ENCODE results near the gene CPEB1.
A peak's percentile ranks its signal among the peaks of the same experiment; 100 is the strongest.

The CPEB1 gene

DNA sequence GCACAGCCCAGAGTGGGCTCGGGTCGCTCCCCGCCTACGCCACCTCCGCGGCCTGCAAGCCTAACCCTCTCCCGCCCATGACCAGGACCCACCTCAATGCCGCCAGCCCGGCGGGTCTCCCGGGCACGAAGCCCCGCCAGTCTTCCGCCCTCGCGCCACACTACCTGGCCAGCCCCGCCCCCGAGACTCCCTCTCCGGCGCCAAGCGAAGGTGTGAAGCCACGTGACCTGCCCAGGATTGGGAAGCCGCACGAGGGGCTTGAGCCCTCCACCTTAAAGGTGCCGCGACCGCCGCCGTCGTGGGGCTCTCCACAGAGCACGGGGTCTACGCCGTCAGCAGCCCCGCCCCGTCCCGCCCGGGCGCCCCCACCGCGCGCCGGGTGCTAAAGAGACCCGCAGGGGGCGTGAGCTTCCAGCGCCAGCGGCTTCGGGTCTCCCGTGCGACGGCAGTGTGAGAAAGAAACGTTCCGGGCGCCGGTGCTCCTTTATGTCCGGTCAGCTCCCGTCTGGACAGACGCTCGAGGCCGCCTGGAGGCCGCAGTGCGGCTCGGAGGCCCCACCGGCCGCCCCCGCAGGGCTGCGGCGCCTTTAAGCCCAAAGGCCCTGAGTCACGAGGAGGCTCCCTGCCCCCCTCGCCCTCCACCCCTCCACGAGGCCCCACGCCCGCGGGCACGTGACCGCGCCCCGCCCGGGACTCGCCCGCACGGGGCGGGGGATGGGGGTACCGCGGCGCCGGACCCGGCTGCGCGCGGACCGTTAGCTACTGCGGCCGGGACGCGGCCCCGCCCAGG is at the start of gene CPEB1:
TSS of gene CPEB1 (minus strand) at position 319 of the 790 bp plus-strand sequence. CDS start 18,904 bp downstream, outside the sequence.
- DNase-seq = peak; percentile 48 to 63

GRCh38 chr15:82692171-82692570 is 45.0 kb upstream of the CPEB1 start:
- no peak for DNase-seq

DNA sequence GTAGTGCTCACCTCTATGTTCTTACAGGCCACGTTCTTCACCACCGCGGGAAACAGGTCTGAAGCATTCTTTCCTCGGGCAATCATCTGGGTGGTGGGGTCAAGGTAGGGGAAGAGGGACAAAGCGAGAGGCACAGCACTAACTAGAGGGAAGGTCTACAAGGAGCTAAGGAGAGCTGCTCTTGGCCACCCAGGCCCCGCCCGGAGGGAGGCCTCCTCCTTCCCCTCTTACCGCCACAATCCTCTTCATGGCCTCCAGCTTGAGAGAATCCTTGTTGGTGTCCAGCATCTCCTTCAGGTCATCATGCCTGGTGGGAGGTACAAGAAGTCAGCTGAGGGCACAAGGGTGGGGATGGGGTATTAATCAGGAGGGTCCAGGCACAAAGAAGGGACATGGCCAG is 42.0 kb upstream of the CPEB1 start:
- DNase-seq = no peak

DNA sequence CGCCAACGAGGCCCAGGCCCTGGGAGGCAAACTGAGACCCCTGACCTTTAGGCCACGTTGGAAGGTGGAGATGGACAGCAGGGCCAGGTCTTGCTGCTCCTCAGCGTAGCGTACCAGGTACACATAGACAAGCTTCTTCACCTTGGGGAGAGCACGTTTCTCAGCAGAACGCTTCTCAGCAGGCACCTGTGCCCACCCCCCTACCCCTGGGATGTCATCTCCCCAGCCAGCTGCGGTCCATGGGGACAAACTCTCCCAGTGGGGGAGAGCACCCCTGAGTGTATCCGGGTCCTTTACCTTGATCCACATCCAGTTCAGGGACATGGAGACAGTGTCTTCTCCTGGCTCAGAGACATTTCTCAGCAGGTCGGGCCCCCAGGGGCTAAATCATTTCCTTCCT is 41.5 kb upstream of the CPEB1 start:
- DNase-seq = no peak

- no peak for DNase-seq
Observed at GRCh38 chr15:82681371-82681770, 34.2 kb upstream of the CPEB1 start.

DNA sequence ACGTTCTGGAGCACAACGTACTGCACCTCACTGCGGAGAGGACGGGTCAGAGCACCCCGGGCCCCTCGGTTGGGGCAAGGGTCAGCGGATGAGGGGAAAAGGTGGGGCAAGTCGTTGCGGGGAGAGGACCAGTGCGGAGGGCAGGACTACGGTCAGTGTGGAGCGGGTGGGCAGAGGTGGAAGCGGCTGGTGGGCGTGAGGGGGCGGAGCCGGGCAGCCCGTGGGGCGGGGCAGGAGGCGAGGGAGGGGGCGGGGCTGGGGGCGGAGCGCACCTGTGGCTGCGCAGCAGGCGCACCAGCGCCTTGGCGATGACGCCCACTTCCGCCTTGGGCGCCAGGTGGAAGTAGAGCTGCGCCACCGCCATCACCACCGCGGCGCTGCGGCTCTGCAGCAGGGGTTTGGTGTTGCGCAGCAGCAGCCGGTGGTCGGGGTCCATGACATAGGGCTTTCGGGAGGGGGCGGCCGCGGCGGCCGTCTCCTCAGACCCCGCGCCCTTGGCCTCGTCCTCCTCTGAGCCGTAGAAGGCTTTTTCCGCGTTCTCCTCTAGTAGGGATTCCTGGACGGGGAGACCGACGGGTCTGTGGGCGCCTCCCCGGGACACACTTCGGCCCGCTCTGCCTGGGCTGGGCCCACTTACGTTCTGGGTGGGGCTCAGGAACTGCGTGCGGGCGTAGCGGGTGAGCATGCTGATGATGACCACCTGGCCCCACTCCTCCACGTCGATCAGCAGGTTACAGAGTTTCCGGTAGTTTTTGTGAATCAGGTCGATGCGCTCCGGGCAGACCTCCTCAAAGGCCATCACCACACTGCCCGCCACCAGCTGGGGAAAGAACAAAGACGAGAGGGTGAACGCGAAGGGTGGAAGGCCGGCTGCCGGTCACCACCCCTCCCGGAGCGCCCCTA is 33.3 kb upstream of the CPEB1 start:
- DNase-seq = peak; percentile 73 to 83

- peak; percentile 15 to 19 for DNase-seq
Observed at GRCh38 chr15:82679626-82680199, 32.5 kb upstream of the CPEB1 start.

DNA sequence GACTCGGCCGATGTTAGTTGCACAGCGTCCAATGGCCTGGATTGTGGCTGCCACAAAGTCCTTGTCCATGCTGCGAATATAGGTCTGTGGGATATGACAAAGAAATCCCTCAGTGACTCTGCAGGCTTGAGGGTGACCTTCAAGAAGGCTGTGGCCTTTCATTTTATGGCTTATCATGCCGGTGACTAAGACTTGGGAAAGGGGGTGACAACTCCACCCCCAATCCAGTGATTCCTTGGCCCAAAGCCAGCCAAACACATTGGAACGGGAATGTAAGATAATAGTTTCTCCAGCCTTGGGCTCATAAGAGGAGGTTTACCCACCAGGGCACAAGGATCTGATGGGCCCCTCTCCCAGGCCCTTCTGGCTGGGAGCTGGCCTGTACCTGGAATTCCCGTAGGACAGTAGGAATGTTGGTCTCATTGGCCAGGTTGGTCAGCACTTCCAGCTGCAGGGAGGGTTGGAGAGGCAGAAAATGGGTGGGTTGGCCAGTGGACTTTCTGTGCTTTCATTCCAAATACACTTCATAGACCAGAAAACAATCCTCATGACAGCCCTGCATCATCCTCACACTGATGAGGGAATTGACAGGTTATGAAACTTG is 30.7 kb upstream of the CPEB1 start:
- DNase-seq = no peak

DNA sequence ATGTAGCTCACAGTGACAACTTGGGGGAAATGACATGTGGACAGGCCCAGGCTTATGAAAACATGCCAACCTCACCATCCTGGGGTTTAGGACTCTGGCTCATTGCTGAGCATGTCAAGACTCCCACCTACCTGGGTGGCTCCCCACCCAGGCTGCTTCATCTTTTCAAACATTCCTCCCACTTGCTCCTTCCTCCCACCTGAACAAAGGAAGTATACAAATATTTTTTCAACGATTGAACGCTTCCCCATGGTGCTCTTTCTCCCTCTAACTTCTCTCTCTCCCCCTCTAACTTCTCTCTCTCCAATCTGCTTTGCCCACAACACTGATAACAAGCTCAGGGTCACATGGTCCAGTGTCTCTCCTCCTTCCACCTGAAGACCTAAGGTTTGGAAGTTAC is 27.7 kb upstream of the CPEB1 start:
- DNase-seq = no peak

DNA sequence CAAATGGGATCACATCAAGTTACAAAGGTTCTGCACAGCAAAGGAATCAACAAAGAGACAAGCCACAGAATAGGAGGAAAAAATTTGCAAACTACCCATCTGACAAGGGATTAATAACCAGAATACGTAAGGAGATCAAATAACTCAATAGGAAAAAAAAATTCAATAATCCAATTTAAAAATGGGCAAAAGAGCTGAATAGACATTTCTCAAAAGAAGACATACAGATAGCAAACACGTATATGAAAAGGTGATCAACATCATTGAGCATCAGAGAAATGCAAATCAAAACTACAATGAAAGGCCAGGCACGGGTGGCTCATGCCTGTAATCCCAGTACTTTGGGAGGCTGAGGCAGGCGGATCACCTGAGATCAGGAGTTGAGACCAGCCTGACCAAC is 23.5 kb upstream of the CPEB1 start:
- DNase-seq = no peak

DNA sequence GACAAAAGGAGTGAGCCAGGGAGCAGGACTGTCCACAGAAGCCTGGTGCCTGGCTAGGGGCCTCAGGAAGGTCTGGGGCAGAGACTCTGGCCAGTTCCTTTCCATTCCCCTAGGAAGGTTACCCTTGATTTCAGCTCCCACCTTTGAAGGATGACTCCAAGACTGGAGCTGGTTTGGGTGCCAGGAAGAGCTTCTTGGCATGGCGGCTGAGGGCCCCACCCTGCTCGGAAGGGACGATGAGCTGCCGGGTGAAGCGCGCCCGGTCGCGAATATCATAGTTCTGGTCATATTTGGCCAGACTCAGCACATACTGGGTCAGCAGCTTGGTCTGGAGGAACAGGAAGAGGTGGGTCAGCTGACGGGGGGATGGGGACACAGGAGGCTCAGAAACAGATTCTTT is 19.4 kb upstream of the CPEB1 start:
- no peak for DNase-seq

GRCh38 chr15:82664021-82664420 is 16.9 kb upstream of the CPEB1 start:
- no peak for DNase-seq

- peak; percentile 52 to 62 for DNase-seq
Observed at GRCh38 chr15:82663186-82663600, 16.0 kb upstream of the CPEB1 start.

- no peak for DNase-seq
Observed at GRCh38 chr15:82662641-82663040, 15.5 kb upstream of the CPEB1 start.

GRCh38 chr15:82660378-82660777 is 13.2 kb upstream of the CPEB1 start:
- no peak for DNase-seq

- DNase-seq = no peak
Observed at GRCh38 chr15:82656641-82657266, 9.6 kb upstream of the CPEB1 start.

- DNase-seq = no peak
Observed at GRCh38 chr15:82655606-82656005, 8.4 kb upstream of the CPEB1 start.

DNA sequence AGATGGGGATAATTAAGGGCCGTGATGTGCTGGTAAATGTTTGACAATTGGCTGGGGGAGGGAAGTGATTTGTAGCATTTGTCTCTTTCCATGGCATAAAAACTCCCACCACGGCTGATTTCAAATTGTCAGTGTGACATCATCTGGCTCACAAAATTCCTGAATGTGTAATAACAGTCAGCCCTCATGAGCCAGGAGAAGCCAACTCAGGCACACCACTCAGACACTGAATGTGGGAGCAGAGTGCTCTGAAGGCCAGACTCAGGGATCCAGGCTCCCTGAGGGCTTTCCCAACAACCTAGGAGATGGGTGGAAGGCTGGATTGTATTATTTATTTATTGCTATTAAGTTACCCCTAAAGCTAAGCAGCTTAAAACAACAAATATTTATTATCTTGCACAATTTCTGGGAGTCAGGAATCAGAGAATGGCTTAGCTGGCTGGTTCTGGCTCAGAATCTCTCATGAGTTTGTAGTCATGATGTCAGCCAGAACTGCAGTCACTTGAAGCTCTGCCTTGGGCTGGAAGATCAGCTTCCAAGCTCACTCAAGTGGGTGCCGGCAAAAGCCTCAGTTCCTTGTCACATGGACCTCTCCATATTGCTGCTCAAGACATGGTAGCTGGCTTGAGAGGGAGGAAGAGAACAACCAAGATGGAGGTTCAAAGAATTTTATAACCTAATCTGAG is 6.5 kb upstream of the CPEB1 start:
- no peak for DNase-seq

- no peak for DNase-seq
Observed at GRCh38 chr15:82651708-82652107, 4.5 kb upstream of the CPEB1 start.

GRCh38 chr15:82650046-82650670 is 3.0 kb upstream of the CPEB1 start:
- no peak for DNase-seq

DNA sequence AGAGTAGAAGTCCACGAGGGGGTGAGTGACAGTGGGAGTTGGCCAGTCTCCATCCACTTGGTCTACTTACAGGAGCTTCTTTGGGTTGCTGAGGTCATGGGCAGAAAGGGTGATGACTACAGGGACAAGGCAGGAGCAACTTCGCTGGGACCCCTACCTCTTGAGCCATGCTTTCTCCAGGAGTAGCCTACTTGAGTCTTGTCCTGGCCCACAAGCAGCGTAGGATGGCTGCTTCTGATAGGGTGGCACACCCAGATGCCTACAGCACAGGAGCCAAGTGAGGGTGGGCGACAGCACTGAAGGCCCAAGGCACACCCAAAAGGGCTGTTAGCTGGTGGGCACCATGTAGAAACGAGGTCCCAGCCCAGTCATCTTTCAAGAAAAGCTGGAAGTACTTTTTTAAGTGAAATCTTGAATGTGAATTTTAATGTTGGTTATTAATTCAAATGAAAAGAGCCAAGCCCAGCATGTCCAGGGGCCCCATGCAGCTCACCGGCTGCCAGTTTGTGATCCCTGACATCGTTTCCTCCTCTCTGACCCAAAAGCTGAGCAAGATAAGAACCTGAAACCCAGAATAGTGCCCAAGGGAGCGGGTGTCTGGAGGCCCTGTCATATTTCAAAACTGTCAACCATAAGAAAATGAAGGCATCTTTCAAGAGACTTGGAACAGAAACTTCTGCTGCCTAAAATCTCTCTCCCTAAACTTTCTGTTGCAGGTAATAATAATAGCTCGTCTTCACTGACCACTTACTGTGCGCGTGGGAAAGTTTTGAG is 2.2 kb upstream of the CPEB1 start:
- no peak for DNase-seq
